Epithelial cell of esophagus (primary cell): Measurements from ENCODE around the gene USF2.
"Not testable (repeated sequence)": the region's sequence is repeated elsewhere in the genome, so short reads cannot be mapped to it uniquely, and the experiment has no call there.

Experiments used
- DNase-seq: peaks from one replicate; pipeline ENCODE4 v3.0.0; 2010; ENCODE audit warnings: low read depth
- H3K4me3 ChIP-seq: 2 replicates; pipeline ENCODE4 v1.5.1; 2011; ENCODE audit warnings: mild to moderate bottlenecking, low read length, control low read depth
- TF ChIP-seq, protein P1 (sequence below): IDR thresholded peaks from 2 replicates; pipeline ENCODE4 v1.5.1; 2011; ENCODE audit warnings: low read depth, mild to moderate bottlenecking, low read length, control low read depth, inconsistent platforms; ENCODE audit not compliant: insufficient read depth; ENCODE audit errors: missing control alignments

Gene USF2

DNA sequence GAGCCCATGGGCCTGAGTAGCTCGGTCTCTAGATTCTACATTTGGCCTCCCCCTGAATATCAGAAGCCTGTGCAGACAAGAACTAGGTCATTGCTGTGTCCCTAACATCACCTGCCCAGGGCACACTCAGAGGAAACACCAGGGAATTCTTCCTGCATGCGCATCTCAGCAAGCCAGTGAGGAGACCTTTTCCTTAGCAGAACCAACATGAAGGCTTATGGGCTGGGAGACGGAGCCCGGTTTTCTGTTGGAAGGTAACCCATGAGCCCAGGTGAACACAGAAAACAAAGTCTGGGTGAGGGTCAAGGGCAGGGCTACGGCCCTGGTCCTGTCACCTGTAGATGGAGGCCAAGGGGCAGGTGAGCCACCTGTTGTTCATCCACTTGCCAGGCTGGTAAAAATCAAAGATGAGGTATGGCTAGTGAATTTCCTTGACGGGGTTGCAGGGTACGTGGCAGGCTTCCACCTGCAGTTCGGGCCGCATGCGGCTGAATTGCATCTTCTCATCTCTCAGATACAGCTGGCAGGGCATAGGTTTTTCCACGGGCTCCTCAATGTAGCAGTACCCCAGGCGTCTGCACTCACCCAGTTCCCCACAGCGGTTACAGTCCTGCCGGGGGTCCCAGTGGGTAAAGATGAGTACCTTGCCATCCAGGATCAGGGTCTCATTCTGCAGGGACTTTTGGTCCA is 36.7 kb upstream of the USF2 start:
- TF ChIP-seq, protein P1, sequence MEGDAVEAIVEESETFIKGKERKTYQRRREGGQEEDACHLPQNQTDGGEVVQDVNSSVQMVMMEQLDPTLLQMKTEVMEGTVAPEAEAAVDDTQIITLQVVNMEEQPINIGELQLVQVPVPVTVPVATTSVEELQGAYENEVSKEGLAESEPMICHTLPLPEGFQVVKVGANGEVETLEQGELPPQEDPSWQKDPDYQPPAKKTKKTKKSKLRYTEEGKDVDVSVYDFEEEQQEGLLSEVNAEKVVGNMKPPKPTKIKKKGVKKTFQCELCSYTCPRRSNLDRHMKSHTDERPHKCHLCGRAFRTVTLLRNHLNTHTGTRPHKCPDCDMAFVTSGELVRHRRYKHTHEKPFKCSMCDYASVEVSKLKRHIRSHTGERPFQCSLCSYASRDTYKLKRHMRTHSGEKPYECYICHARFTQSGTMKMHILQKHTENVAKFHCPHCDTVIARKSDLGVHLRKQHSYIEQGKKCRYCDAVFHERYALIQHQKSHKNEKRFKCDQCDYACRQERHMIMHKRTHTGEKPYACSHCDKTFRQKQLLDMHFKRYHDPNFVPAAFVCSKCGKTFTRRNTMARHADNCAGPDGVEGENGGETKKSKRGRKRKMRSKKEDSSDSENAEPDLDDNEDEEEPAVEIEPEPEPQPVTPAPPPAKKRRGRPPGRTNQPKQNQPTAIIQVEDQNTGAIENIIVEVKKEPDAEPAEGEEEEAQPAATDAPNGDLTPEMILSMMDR: no peak
- no peak for DNase-seq
- H3K4me3 ChIP-seq: no peak overlapping the region

DNA sequence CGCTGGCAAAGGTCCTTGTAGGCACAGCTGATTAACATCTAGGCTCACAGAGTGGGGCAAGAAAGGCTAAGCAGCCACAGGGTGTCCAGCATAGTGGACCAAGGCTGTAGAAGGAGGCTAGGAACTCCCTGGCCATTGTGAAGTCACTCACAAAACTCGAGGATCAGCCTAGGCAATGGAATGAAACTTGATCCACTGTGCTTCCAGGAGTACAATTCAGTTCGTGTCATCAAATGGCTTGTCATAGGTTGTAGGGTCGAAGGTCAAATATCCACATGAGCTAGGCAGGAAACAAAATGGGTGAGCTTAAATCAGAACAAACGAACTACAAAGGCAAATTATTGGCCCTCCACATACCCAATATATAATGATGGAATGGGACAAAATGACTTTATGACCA is 35.9 kb upstream of the USF2 start:
- DNase-seq: no peak
- H3K4me3 ChIP-seq: no peak overlapping the region
- TF ChIP-seq, protein P1: no peak

DNA sequence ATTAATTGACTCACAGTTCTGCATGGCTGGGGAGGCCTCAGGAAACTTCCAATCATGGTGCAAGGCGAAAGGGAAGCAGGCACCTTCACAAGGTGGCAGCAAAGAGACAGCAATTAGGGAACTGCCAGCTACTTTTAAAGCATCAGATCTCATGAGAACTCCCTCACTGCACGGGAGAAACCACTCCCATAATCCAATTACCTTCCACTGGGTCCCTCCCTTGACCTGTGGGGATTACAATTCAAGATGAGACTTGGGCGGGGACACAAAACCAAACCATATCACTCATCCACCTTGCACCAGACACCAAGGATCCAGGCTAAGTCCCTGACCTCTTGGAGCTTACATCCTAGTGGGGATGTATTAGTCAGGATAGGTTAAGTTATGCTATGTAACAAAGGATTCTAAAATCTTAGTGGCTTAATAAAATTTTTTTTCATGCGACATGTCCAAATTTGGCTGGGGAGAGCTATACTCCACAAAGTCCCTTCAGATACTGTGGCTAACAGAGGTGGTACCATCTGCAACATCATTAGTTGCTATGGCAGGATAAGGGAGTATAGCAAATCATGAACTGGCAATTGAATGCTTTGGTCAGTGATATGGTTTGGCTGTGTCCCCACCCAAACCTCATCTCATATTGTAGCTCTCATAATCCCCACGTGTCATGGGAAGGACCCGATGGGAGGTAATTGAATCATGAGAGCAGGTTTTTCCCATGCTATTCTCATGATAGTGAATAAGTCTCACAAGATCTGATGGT is 31.9 kb upstream of the USF2 start:
- TF ChIP-seq, protein P1: peak; percentile 18
- peak; percentile 25 for DNase-seq

DNA sequence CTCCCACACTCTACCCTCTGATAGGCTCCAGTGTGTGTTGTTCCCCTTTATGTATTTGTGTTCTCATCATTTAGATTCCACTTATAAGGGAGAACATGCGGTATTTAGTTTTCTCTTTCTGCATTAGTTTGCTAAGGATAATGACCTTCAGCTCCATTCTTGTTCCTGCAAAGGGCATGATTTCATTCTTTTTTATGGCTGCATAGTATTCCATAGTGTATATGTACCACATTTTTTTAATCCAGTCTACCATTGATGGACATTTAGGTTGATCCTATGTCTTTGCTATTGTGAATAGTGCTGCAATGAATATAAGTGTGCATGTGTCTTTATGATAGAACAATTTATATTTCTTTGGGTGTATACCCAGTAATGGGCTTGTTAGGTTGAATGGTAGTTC is 29.2 kb upstream of the USF2 start:
- DNase-seq, H3K4me3 ChIP-seq: not testable (repeated sequence)

More for the DNA sequence above, 31.9 kb upstream of the USF2 start:
- no peak overlapping the region for H3K4me3 ChIP-seq

DNA sequence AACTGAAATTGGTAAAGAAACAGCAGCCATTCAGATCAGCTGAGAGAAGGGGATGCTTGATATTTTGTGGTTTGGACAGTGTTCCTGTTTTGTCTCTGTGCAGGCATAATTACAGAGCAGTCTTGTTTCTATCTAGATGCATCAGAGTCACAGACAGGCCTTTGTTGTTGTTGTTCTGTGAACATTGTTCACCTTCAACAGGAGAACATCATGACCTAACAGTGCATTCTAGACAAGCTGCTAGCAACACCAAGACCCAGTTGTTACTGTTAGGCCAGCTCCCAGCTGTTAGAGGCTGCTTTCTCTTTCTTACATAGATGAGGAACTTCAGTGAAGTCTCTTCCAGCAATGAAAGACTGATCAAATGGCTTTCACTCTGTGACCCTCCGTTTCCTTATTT is 28.4 kb upstream of the USF2 start:
- TF ChIP-seq, protein P1: no peak
- DNase-seq: no peak
- H3K4me3 ChIP-seq: no peak overlapping the region

DNA sequence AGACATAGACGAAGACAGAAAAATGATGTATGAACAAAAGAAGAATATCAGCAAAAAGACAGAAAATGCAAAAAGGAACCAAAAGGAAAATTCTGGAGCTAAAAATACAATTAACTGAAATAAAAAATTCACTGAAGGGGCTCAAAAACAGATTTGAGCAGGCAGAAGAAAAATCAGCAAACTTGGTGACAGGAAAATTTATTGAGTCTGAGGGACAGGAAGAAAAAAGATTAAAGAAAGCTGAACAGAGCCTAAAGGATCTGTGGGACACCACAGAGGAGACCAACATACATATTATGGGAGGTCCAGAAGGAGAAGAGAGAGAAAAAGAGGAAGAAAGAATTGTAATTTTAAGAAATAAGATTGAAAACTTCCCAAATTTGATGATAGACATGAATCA is 27.3 kb upstream of the USF2 start:
- DNase-seq: no peak
- no peak overlapping the region for H3K4me3 ChIP-seq
- TF ChIP-seq, protein P1: no peak

DNA sequence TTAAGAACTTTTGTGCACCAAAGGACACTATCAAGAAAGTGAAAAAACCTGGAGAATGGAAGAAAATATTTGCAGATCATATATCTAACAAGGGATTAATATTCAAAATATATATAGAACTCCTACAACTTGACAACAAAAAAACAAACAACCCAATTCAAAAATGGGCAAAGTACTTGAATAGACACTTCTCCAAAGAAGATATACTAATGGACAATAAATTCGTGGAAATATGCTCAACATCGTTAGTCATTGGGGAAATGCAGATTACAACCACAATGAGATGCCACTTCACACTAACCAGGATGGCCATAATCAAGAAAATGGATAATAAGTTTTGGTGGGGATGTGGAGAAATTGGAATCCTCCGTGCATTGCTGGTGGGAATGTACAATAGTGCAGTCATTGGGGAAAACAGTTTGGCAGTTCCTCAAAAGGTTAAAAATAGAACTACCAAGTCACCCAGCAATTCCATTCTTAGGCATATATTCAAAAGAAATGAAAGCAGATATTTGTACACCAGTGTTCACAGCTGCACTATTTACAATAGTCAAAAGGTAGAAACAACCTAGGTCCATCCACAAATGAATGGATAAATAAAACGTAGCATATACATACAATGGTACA is 22.2 kb upstream of the USF2 start:
- DNase-seq: no peak
- H3K4me3 ChIP-seq: no peak overlapping the region
- TF ChIP-seq, protein P1: no peak
